ENCODE data around the gene GPR89B. TPM values are rescaled to one million over a fixed set of nuclear protein-coding genes. Genes with fewer than 3 reads are reported as not detected.
A peak's percentile ranks its signal among the peaks of the same experiment; 100 is the strongest.
"Not testable (repeated sequence)": the region's sequence is repeated elsewhere in the genome, so short reads cannot be mapped to it uniquely, and the experiment has no call there.

GPR89B gene
- total RNA-seq: 10 to 100 TPM; 11.5 to 23.1 (median 17.1) TPM

- no CpG with 5 or more reads among the region's 72 CpGs for WGBS
- Histone ChIP-seq H3K4me1 (peaks cover 11% of the 10 kb centered on the region), H3K4me3 (peak within 1 kb of the TSS; percentile 86), H3K27ac (peak within 1 kb of the TSS; percentile 88)
- not testable (repeated sequence) for H3K9me3 ChIP-seq, H3K36me3 ChIP-seq, H3K27me3 ChIP-seq
- TF ChIP-seq POLR2A (IDR thresholded peaks at IDR 0.05): peak in 1 of 2 donors; percentile 32
- DNase-seq (ENCODE audit: low spot score in 2 of 2): peak; percentile 82 to 89
These were observed at the start of gene GPR89B for GRCh38 chr1:147928236-147929132. Gene GPR89B, plus strand, starts transcription at chr1:147928420. Its CDS starts 117 bp downstream, at chr1:147928537.

- no peaks in the 10 kb centered on the region for H3K27me3 ChIP-seq
- H3K27ac ChIP-seq: no peak overlapping the region
- H3K9me3 ChIP-seq: peaks cover 6% of the 10 kb centered on the region
- H3K4me3 ChIP-seq: no peak overlapping the region
- TF ChIP-seq POLR2A (IDR thresholded peaks at IDR 0.05): no peak
- TF ChIP-seq POLR2AphosphoS5 (IDR thresholded peaks at IDR 0.05): no peak
- no peak for TF ChIP-seq CTCF (IDR thresholded peaks at IDR 0.05)
- TF ChIP-seq EP300 (IDR thresholded peaks at IDR 0.05): no peak
- no peaks in the 10 kb centered on the region for H3K4me1 ChIP-seq
- DNase-seq (ENCODE audit: low spot score in 2 of 2): no peak
- H3K36me3 ChIP-seq: no peaks in the 10 kb centered on the region
These were observed 48.3 kb upstream of the GPR89B start for GRCh38 chr1:147879911-147880310.

GRCh38 chr1:147882535-147882934, 45.7 kb upstream of the GPR89B start:
- Histone ChIP-seq H3K4me3 (no peak overlapping the region), H3K27ac (no peak overlapping the region), H3K36me3 (no peaks in the 10 kb centered on the region), H3K9me3 (peaks cover 6% of the 10 kb centered on the region), H3K4me1 (no peaks in the 10 kb centered on the region), H3K27me3 (no peaks in the 10 kb centered on the region)
- 73% methylated on average over 2 of the region's 2 CpGs for WGBS
- DNase-seq (ENCODE audit: low spot score in 2 of 2): no peak
- TF ChIP-seq POLR2A (IDR thresholded peaks at IDR 0.05): no peak
- TF ChIP-seq POLR2AphosphoS5 (IDR thresholded peaks at IDR 0.05): no peak
- no peak for TF ChIP-seq EP300 (IDR thresholded peaks at IDR 0.05)
- TF ChIP-seq CTCF (IDR thresholded peaks at IDR 0.05): no peak

GRCh38 chr1:147890177-147890790, 37.9 kb upstream of the GPR89B start:
- H3K27me3 ChIP-seq: no peaks in the 10 kb centered on the region
- H3K36me3 ChIP-seq: no peaks in the 10 kb centered on the region
- DNase-seq (ENCODE audit: low spot score in 2 of 2): no peak
- H3K27ac ChIP-seq: no peak overlapping the region
- no peaks in the 10 kb centered on the region for H3K9me3 ChIP-seq
- peaks cover 4% of the 10 kb centered on the region for H3K4me1 ChIP-seq
- TF ChIP-seq CTCF (IDR thresholded peaks at IDR 0.05) (peak in 1 of 2 donors; percentile 25), POLR2AphosphoS5 (IDR thresholded peaks at IDR 0.05) (no peak)
- WGBS: 20% methylated on average over 12 of the region's 12 CpGs
- no peak overlapping the region for H3K4me3 ChIP-seq

GRCh38 chr1:147891088-147891487, 37.1 kb upstream of the GPR89B start:
- 78% methylated on average over 5 of the region's 5 CpGs for WGBS
- no peaks in the 10 kb centered on the region for H3K27me3 ChIP-seq
- no peaks in the 10 kb centered on the region for H3K36me3 ChIP-seq
- H3K4me3 ChIP-seq: no peak overlapping the region
- peaks cover 4% of the 10 kb centered on the region for H3K4me1 ChIP-seq
- H3K9me3 ChIP-seq: no peaks in the 10 kb centered on the region
- no peak for TF ChIP-seq EP300 (IDR thresholded peaks at IDR 0.05)
- TF ChIP-seq CTCF (IDR thresholded peaks at IDR 0.05): no peak
- no peak for TF ChIP-seq POLR2A (IDR thresholded peaks at IDR 0.05)
- TF ChIP-seq POLR2AphosphoS5 (IDR thresholded peaks at IDR 0.05): no peak
- no peak overlapping the region for H3K27ac ChIP-seq
- DNase-seq (ENCODE audit: low spot score in 2 of 2): no peak
